H54 (cell line): ENCODE results near the gene PSMC3IP.
"Not testable (repeated sequence)": the region's sequence is repeated elsewhere in the genome, so short reads cannot be mapped to it uniquely, and the experiment has no call there.

Experiments used
- DNase-seq: peaks from one replicate; pipeline ENCODE4 v3.0.0; 2011; ENCODE audit warnings: low spot score, mixed read lengths; ENCODE audit not compliant: insufficient read length
- FAIRE-seq: peaks from 3 replicates; lab custom pipeline; 2011; peaks lifted over from hg19 to GRCh38; lab: Jason Lieb, UNC
- POLR2A ChIP-seq: IDR thresholded peaks from 2 replicates; pipeline ENCODE4 v1.6.1; 2011; ENCODE audit warnings: low read depth, mild to moderate bottlenecking, low read length

Gene PSMC3IP

GRCh38 chr17:42560246-42560645, 17.3 kb downstream of the PSMC3IP start:
- FAIRE-seq (no peak), DNase-seq (no peak)
- no peak for TF ChIP-seq POLR2A

GRCh38 chr17:42559075-42559474, 18.5 kb downstream of the PSMC3IP start:
- TF ChIP-seq POLR2A, result no peak
- no peak for FAIRE-seq

GRCh38 chr17:42555961-42556617, 21.4 kb downstream of the PSMC3IP start:
- DNase-seq, result not testable (repeated sequence)

More at GRCh38 chr17:42559075-42559474, 18.5 kb downstream of the PSMC3IP start:
- DNase-seq, result no peak

GRCh38 chr17:42555122-42555622, 22.4 kb downstream of the PSMC3IP start:
- DNase-seq, result no peak
- TF ChIP-seq POLR2A, result no peak
- no peak for FAIRE-seq

More at GRCh38 chr17:42555961-42556617, 21.4 kb downstream of the PSMC3IP start:
- not testable (repeated sequence) for FAIRE-seq

- peak; percentile 79 for DNase-seq
Measured at GRCh38 chr17:42554250-42555121, 23.0 kb downstream of the PSMC3IP start.

GRCh38 chr17:42553866-42554249, 23.7 kb downstream of the PSMC3IP start:
- TF ChIP-seq POLR2A, result no peak
- DNase-seq, result no peak
- no peak for FAIRE-seq

More at GRCh38 chr17:42554250-42555121, 23.0 kb downstream of the PSMC3IP start:
- no peak for FAIRE-seq
- TF ChIP-seq POLR2A, result peak; percentile 87

GRCh38 chr17:42553161-42553818, 24.2 kb downstream of the PSMC3IP start:
- TF ChIP-seq POLR2A, result no peak
- DNase-seq, result no peak
- no peak for FAIRE-seq

- not testable (repeated sequence) for FAIRE-seq, DNase-seq
Measured at GRCh38 chr17:42552736-42553135, 24.8 kb downstream of the PSMC3IP start, which contains the start of gene HSD17B1. TSS of gene HSD17B1 (plus strand) at chr17:42552923. CDS start at chr17:42552934, 11 bp downstream.

GRCh38 chr17:42548993-42549755, 28.4 kb downstream of the PSMC3IP start:
- no peak for FAIRE-seq
- no peak for TF ChIP-seq POLR2A
- no peak for DNase-seq

GRCh38 chr17:42548070-42548837, 29.3 kb downstream of the PSMC3IP start:
- TF ChIP-seq POLR2A, result no peak
- FAIRE-seq (no peak), DNase-seq (no peak)

GRCh38 chr17:42547698-42548069, 29.8 kb downstream of the PSMC3IP start:
- TF ChIP-seq POLR2A, result no peak
- DNase-seq, result no peak
- FAIRE-seq, result no peak

- TF ChIP-seq POLR2A, result no peak
- DNase-seq (no peak), FAIRE-seq (no peak)
Measured at GRCh38 chr17:42547001-42547461, 30.5 kb downstream of the PSMC3IP start.

GRCh38 chr17:42545755-42546505, 31.6 kb downstream of the PSMC3IP start:
- not testable (repeated sequence) for DNase-seq, FAIRE-seq
